ENCODE results near the gene NPM3.

GRCh38 chr10:101741938-101742337 is 41.3 kb downstream of the NPM3 start:
- TF ChIP-seq CTCF (IDR thresholded peaks at IDR 0.05) = no peak
- no peak for TF ChIP-seq POLR2A (IDR thresholded peaks at IDR 0.05)
